Gastroesophageal sphincter (tissue), 4 donors: ENCODE results near the gene CBX1. TPM values are rescaled to one million over a fixed set of nuclear protein-coding genes. Genes with fewer than 3 reads are reported as not detected.

ENCODE experiments used
- ATAC-seq: fragments of 150-250 bp; one replicate; pipeline ENCODE4 v1.9.1; 2016; ENCODE audit warnings: mild to moderate bottlenecking, moderate library complexity
- H3K27ac ChIP-seq, 4 donors: fragments of 200-600 bp; sonication (generic) in 3 of 4; 1 replicate in 3 of 4; 2 replicates in 1 of 4; pipeline ENCODE4 v1.5.1; 2016 to 2019
- H3K27me3 ChIP-seq: fragments of 200-600 bp; sonication (generic); one replicate; pipeline ENCODE4 v1.5.1; 2019
- H3K36me3 ChIP-seq, 2 donors: fragments of 200-600 bp; sonication (generic); one replicate each; pipeline ENCODE4 v1.5.1; 2019; ENCODE audit warnings: control low read depth in 1 of 2
- H3K4me1 ChIP-seq, 3 donors: fragments of 200-600 bp; sonication (generic); 1 replicate in 2 of 3; 2 replicates in 1 of 3; pipeline ENCODE4 v1.5.1; 2016 to 2019; ENCODE audit warnings: control low read depth in 2 of 3
- H3K4me3 ChIP-seq, 2 donors: fragments of 200-600 bp; sonication (generic); one replicate each; pipeline ENCODE4 v1.5.1; 2019; ENCODE audit warnings: mild to moderate bottlenecking in 1 of 2, moderate library complexity in 1 of 2
- H3K9me3 ChIP-seq, 3 donors: fragments of 200-600 bp; sonication (generic); one replicate each; pipeline ENCODE4 v1.5.1; 2017 to 2019; ENCODE audit warnings: control low read depth in 2 of 3
- CTCF ChIP-seq, 4 experiments: fragments of 200-600 bp in 2 of 4; fragments of 450-650 bp in 2 of 4; sonication (generic) in 1 of 4; IDR thresholded peaks; one replicate each; pipeline ENCODE4 v1.5.1; 2017 to 2019; ENCODE audit warnings: antibody characterized with exemption in 4 of 4, mild to moderate bottlenecking in 2 of 4, moderate library complexity in 2 of 4
- EP300 ChIP-seq: sonication (generic); formaldehyde crosslinking; IDR thresholded peaks from one replicate; pipeline ENCODE4 v1.6.1; 2017; ENCODE audit warnings: antibody characterized with exemption, mild to moderate bottlenecking
- POLR2A ChIP-seq, 2 donors: fragments of 450-650 bp; IDR thresholded peaks; one replicate each; pipeline ENCODE4 v1.6.1; 2017; ENCODE audit warnings: antibody characterized with exemption in 2 of 2, mild to moderate bottlenecking in 2 of 2, moderate library complexity in 1 of 2
- POLR2AphosphoS5 ChIP-seq: sonication (generic); formaldehyde crosslinking; IDR thresholded peaks from one replicate; pipeline ENCODE4 v1.6.1; 2017; ENCODE audit warnings: antibody characterized with exemption
- WGBS, 2 donors: methylation state at CpG; one replicate each; pipeline ENCODE4 v1.1.5; 2018; ENCODE audit warnings: low coverage in 1 of 2; 5-methylcytosine and 5-hydroxymethylcytosine counted together
- total RNA-seq, 4 donors: library from RNA; depleted of rRNA; stranded (reverse); fragments of >200 nt; gene quantifications; one replicate each; pipeline ENCODE4 v1.1.0, GENCODE V29; 2016

The CBX1 gene
- total RNA-seq, 4 donors from 2014 or later: 46.0 to 59.3 (median 55.0) TPM

GRCh38 chr17:48047741-48048383 is 53.4 kb downstream of the CBX1 start, which contains the start of gene NFE2L1:
Gene NFE2L1, plus strand, starts transcription at chr17:48048359. Its CDS starts 2,760 bp downstream, at chr17:48051119.
- ATAC-seq: peak; percentile 94
- Histone ChIP-seq H3K27me3 (no peaks in the 10 kb centered on the region), H3K36me3 (peaks cover 0 to 11% of the 10 kb centered on the region in 2 donors), H3K9me3 (no peaks in the 10 kb centered on the region), H3K4me1 (peaks cover 12 to 64% (median 27%) of the 10 kb centered on the region in 3 donors), H3K4me3 (peak within 1 kb of the TSS; percentile 72 to 77), H3K27ac (peak within 1 kb of the TSS; percentile 86 to 99 (median 96))
- WGBS, 2 donors: 0 to 2% methylated on average over 12 to 13 of the region's 47 CpGs
- TF ChIP-seq POLR2A (IDR thresholded peaks at IDR 0.05): peak; percentile 59 to 66
- TF ChIP-seq EP300: no peak
- peak in 2 of 4 experiments; percentile 17 to 18 for TF ChIP-seq CTCF (IDR thresholded peaks at IDR 0.05)
- peak; percentile 83 for TF ChIP-seq POLR2AphosphoS5

- Histone ChIP-seq H3K4me3 (peak overlapping the region; percentile 65 to 77), H3K27me3 (no peaks in the 10 kb centered on the region), H3K4me1 (peaks cover 7 to 57% (median 21%) of the 10 kb centered on the region in 3 donors), H3K36me3 (peaks cover 0 to 11% of the 10 kb centered on the region in 2 donors), H3K27ac (peak overlapping the region; percentile 83 to 99 (median 96)), H3K9me3 (no peaks in the 10 kb centered on the region)
- ATAC-seq: no peak
- 6 to 13% methylated on average over 12 to 13 of the region's 26 CpGs for WGBS, 2 donors
- TF ChIP-seq POLR2AphosphoS5: no peak
- no peak for TF ChIP-seq POLR2A (IDR thresholded peaks at IDR 0.05)
- no peak for TF ChIP-seq CTCF (IDR thresholded peaks at IDR 0.05)
These were observed 54.1 kb downstream of the CBX1 start for GRCh38 chr17:48047113-48047740.

GRCh38 chr17:48046296-48046695 is 55.0 kb downstream of the CBX1 start:
- WGBS, 2 donors: 88 to 93% methylated on average over 3 to 7 of the region's 7 CpGs
- Histone ChIP-seq H3K4me3 (no peak overlapping the region), H3K9me3 (no peaks in the 10 kb centered on the region), H3K4me1 (peaks cover 1 to 48% (median 12%) of the 10 kb centered on the region in 3 donors), H3K36me3 (peaks cover 0 to 8% of the 10 kb centered on the region in 2 donors), H3K27ac (peak overlapping the region in 1 of 4 donors; percentile 1), H3K27me3 (no peaks in the 10 kb centered on the region)
- no peak for ATAC-seq
- TF ChIP-seq POLR2A (IDR thresholded peaks at IDR 0.05) (no peak), EP300 (no peak), POLR2AphosphoS5 (no peak), CTCF (IDR thresholded peaks at IDR 0.05) (no peak)

GRCh38 chr17:48045316-48046001 is 55.8 kb downstream of the CBX1 start:
- H3K9me3 ChIP-seq: no peaks in the 10 kb centered on the region
- TF ChIP-seq CTCF (IDR thresholded peaks at IDR 0.05) (no peak), EP300 (no peak), POLR2AphosphoS5 (no peak), POLR2A (IDR thresholded peaks at IDR 0.05) (no peak)
- no peak for ATAC-seq
- H3K27me3 ChIP-seq: no peaks in the 10 kb centered on the region
- WGBS, 2 donors: 50% methylated on average over 2 to 4 of the region's 8 CpGs
- H3K36me3 ChIP-seq: no peaks in the 10 kb centered on the region
- no peak overlapping the region for H3K4me3 ChIP-seq
- no peak overlapping the region for H3K27ac ChIP-seq
- peaks cover 0 to 40% (median 7%) of the 10 kb centered on the region in 3 donors for H3K4me1 ChIP-seq
